Osteocyte (in vitro differentiated cells): ENCODE data around the gene ARHGEF40. TPM values are rescaled to one million over a fixed set of nuclear protein-coding genes. Genes with fewer than 3 reads are reported as not detected.

Source experiments
- DNase-seq: peaks from one replicate; pipeline ENCODE4 v3.0.0; 2021; ENCODE audit warnings: mixed read lengths; ENCODE audit not compliant: unreplicated experiment; ENCODE audit errors: extremely low spot score
- H3K27ac Mint-ChIP-seq: one replicate; pipeline ENCODE4 v1.8.0; 2021; ENCODE audit warnings: mild to moderate bottlenecking, mixed read lengths; ENCODE audit not compliant: unreplicated experiment
- H3K27me3 Mint-ChIP-seq: one replicate; pipeline ENCODE4 v1.8.0; 2021; ENCODE audit warnings: mixed read lengths; ENCODE audit not compliant: unreplicated experiment
- H3K36me3 Mint-ChIP-seq: one replicate; pipeline ENCODE4 v1.8.0; 2021; ENCODE audit warnings: mixed read lengths; ENCODE audit not compliant: unreplicated experiment
- H3K4me1 Mint-ChIP-seq: one replicate; pipeline ENCODE4 v1.8.0; 2021; ENCODE audit warnings: mixed read lengths; ENCODE audit not compliant: unreplicated experiment
- H3K4me3 Mint-ChIP-seq: one replicate; pipeline ENCODE4 v1.8.0; 2021; ENCODE audit warnings: mild to moderate bottlenecking, moderate library complexity, mixed read lengths; ENCODE audit not compliant: unreplicated experiment
- H3K9me3 Mint-ChIP-seq: one replicate; pipeline ENCODE4 v1.8.0; 2021; ENCODE audit warnings: mixed read lengths; ENCODE audit not compliant: unreplicated experiment
- total RNA-seq: library from RNA; stranded (reverse); gene quantifications from 2 replicates; pipeline ENCODE4 v1.2.1, GENCODE V29; 2021
- TF ChIP-seq, protein P1 (sequence below): fragments of 200-600 bp; sonication (generic); IDR thresholded peaks from 2 replicates; pipeline ENCODE4 v1.5.0; 2021; ENCODE audit warnings: antibody characterized with exemption, mild to moderate bottlenecking, moderate library complexity

Gene ARHGEF40
- total RNA-seq, 1 donor from 2014 or later = 139 TPM

DNA sequence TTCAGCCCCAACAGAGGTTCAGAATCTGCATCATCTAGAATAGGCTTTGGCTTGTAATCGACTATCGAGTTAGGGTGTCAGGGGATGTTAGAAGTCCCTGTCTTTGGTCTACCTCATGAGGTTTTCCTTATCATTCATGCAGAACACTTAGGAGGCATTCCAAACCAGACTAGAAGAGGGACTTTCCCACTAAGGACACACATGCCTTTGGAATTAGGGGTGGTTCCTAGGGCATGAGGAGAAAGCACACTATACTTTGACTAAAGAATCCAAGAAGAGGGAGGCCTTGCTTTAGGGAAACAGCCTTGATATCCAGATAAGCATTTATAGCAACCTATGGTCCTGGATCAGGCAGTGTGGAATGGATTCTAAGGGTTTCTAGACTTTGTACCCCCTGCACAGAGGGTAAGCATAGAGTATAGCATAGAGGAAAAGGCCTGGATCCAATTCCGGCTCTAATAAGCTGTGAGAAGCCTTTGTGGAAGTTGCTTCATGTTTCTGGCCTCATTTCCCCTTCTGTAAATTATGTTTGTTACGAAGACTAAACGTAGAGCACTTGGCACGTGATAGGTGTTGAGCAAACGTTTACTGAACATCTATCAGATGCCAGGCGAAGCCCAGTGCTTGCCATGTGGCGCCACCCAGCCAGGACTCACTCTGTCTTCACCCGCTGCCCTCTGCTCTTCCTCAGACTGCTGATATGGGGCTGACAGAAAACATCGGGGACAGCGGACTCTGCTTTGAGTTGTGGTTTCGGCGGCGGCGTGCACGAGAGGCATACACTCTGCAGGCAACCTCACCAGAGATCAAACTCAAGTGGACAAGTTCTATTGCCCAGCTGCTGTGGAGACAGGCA is 15.1 kb downstream of the ARHGEF40 start:
- Mint-ChIP-seq H3K36me3 (peaks cover 46% of the 10 kb centered on the region), H3K27ac (peak overlapping the region; percentile 90), H3K4me3 (no peak overlapping the region), H3K9me3 (no peaks in the 10 kb centered on the region), H3K27me3 (no peaks in the 10 kb centered on the region), H3K4me1 (peaks cover 14% of the 10 kb centered on the region)
- TF ChIP-seq, protein P1, sequence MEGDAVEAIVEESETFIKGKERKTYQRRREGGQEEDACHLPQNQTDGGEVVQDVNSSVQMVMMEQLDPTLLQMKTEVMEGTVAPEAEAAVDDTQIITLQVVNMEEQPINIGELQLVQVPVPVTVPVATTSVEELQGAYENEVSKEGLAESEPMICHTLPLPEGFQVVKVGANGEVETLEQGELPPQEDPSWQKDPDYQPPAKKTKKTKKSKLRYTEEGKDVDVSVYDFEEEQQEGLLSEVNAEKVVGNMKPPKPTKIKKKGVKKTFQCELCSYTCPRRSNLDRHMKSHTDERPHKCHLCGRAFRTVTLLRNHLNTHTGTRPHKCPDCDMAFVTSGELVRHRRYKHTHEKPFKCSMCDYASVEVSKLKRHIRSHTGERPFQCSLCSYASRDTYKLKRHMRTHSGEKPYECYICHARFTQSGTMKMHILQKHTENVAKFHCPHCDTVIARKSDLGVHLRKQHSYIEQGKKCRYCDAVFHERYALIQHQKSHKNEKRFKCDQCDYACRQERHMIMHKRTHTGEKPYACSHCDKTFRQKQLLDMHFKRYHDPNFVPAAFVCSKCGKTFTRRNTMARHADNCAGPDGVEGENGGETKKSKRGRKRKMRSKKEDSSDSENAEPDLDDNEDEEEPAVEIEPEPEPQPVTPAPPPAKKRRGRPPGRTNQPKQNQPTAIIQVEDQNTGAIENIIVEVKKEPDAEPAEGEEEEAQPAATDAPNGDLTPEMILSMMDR = no peak
- no peak for DNase-seq

DNA sequence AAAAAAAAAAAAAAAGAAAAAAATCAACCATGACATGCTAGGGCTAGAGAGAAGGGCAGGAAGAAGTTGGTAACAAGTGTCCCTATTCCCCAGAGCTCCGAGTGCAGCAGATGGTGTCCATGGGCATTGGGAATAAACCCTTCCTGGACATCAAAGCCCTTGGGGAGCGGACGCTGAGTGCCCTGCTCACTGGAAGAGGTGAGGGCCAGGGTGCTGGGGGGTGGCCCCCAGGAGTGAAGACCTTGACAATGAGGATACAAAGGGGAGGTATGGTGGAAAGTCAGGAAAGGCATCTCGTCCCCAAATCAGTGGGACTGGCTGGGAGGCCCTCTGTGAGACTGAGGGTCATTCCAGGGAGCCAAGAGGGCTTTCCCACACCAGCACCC is 16.8 kb downstream of the ARHGEF40 start:
- Mint-ChIP-seq H3K4me3 (no peak overlapping the region), H3K27me3 (no peaks in the 10 kb centered on the region), H3K27ac (peak overlapping the region; percentile 90), H3K36me3 (peaks cover 45% of the 10 kb centered on the region), H3K9me3 (no peaks in the 10 kb centered on the region), H3K4me1 (peaks cover 16% of the 10 kb centered on the region)
- DNase-seq = no peak
- TF ChIP-seq, protein P1 = no peak

DNA sequence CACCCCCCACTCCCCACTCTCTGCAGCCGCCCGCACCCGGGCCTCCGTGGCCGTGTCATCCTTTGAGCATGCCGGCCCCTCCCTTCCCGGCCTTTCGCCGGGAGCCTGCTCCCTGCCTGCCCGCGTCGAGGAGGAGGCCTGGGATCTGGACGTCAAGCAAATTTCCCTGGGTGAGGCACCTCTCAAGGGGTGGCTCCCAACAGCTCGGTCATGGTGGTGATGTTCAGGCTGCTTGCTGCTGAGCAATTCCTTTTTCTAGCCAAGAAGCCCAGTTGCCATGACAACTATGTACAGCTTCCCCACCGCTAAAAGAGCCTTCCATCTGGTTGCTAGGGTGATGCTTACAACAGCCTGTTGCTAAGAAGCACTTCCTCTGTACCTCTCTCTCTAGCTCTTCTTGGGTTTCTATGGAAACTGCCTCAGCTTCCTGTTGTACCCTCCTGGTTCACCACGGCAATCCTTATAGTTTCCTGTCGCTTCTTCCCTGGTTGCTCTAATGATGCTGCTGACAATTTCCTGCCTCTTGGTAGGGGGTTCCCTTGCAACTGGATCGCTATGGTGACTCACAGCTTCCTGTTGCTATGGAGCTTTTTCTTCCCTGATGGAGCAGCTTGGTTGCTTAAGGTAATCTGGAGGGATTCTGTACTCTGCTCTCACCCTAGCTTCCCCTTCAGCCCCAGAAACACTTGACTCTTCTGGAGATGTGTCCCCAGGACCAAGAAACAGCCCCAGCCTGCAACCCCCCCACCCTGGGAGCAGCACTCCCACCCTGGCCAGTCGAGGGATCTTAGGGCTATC is 17.4 kb downstream of the ARHGEF40 start:
- H3K9me3 Mint-ChIP-seq = no peaks in the 10 kb centered on the region
- no peak overlapping the region for H3K4me3 Mint-ChIP-seq
- H3K27ac Mint-ChIP-seq = peak overlapping the region; percentile 90
- H3K4me1 Mint-ChIP-seq = peaks cover 17% of the 10 kb centered on the region
- TF ChIP-seq, protein P1 = no peak
- no peaks in the 10 kb centered on the region for H3K27me3 Mint-ChIP-seq
- no peak for DNase-seq
- peaks cover 42% of the 10 kb centered on the region for H3K36me3 Mint-ChIP-seq

DNA sequence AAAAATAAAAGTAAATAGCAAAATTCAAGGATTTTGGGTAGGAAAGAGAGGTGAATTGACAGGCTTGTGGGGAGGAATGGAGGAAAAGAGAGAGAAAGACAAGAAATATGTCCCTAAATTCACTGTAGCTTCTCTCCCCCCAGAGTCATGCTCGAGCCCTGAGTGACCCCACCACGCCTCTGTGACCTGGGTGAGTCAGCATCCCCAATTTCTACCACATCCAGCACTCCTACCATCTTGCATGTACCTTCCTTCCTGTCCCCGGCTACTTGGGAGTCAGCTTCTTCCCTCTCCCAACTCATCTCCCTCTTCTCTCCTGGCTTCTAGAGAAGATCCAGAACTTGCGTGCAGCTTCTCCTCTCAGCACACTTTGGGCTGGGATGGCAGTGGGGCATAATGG is 18.6 kb downstream of the ARHGEF40 start:
- no peak overlapping the region for H3K4me3 Mint-ChIP-seq
- H3K27ac Mint-ChIP-seq = peak overlapping the region; percentile 90
- TF ChIP-seq, protein P1 = no peak
- peaks cover 24% of the 10 kb centered on the region for H3K4me1 Mint-ChIP-seq
- H3K27me3 Mint-ChIP-seq = no peaks in the 10 kb centered on the region
- H3K36me3 Mint-ChIP-seq = peaks cover 38% of the 10 kb centered on the region
- no peaks in the 10 kb centered on the region for H3K9me3 Mint-ChIP-seq
- no peak for DNase-seq

DNA sequence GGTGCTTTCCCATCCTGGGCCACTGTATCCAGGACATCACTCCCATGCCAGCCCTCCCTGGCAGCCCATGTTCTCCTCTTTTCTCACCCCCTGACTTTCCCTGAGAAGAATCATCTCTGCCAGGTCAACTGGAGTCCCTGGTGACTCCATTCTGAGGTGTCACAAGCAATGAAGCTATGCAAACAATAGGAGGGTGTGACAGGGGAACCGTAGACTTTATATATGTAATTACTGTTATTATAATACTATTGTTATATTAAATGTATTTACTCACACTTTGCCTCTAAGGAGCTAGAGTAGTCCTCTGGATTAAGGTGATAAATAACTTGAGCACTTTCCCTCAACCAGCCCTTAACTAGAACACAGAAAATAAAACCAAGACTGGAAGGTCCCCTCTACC is 19.2 kb downstream of the ARHGEF40 start:
- Mint-ChIP-seq H3K9me3 (no peaks in the 10 kb centered on the region), H3K27me3 (no peaks in the 10 kb centered on the region), H3K4me1 (peaks cover 30% of the 10 kb centered on the region), H3K27ac (peak overlapping the region; percentile 90), H3K4me3 (no peak overlapping the region), H3K36me3 (peaks cover 34% of the 10 kb centered on the region)
- DNase-seq = no peak
- TF ChIP-seq, protein P1 = no peak
